GM12864 (cell line): Measurements from ENCODE around the gene KDM4E.

ENCODE experiments used
- DNase-seq: peaks from one replicate; pipeline ENCODE4 v3.0.0-alpha.2; 2011; ENCODE audit warnings: low read depth
- H3K4me3 ChIP-seq: 2 replicates; pipeline ENCODE4 v1.5.1; 2011; ENCODE audit warnings: mild to moderate bottlenecking, low read depth, low read length, control low read depth
- TF ChIP-seq, protein P1 (sequence below): IDR thresholded peaks from 2 replicates; pipeline ENCODE4 v1.5.1; 2011; ENCODE audit warnings: low read depth, mild to moderate bottlenecking, moderate library complexity, low read length, control low read depth, inconsistent platforms; ENCODE audit errors: missing control alignments

Gene KDM4E

DNA sequence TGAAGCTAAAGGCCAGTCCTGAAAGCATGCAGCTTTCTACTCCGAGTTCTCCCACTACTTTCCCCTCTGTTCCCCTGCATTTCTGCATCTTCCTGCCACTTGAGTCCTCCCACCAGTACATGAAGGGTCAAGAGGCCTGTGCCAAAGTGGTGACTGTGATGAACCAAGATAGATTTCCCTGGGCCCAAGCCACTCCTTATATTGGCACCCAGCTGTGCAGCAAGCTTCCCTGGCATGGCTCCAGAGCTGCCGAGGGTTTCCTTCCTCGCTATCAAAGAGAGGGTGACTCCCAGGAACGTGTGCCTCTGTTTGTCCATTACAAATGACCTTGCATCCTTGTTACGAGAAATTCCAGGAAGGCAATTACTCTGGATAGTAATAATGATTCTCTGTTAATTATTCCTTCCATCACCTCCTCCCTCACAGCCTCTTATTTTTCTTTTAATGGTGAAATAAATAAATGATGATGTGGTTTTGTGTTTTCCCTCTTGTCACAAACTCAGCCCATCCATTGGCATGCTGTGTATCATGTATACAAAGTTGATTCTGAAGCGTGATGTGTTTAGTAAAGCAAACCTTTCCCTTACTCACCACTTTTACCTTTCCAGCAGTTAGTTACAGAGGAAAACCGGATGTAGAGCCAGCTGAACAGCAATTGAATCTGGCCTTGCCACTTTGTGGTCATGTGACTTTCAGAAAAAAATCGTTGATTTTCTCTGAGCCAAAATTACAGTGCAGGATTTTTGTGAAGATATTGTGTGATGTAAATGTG lies 49.9 kb downstream of the KDM4E start:
- H3K4me3 ChIP-seq = no peak overlapping the region
- DNase-seq = no peak
- TF ChIP-seq, protein P1, sequence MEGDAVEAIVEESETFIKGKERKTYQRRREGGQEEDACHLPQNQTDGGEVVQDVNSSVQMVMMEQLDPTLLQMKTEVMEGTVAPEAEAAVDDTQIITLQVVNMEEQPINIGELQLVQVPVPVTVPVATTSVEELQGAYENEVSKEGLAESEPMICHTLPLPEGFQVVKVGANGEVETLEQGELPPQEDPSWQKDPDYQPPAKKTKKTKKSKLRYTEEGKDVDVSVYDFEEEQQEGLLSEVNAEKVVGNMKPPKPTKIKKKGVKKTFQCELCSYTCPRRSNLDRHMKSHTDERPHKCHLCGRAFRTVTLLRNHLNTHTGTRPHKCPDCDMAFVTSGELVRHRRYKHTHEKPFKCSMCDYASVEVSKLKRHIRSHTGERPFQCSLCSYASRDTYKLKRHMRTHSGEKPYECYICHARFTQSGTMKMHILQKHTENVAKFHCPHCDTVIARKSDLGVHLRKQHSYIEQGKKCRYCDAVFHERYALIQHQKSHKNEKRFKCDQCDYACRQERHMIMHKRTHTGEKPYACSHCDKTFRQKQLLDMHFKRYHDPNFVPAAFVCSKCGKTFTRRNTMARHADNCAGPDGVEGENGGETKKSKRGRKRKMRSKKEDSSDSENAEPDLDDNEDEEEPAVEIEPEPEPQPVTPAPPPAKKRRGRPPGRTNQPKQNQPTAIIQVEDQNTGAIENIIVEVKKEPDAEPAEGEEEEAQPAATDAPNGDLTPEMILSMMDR = no peak

DNA sequence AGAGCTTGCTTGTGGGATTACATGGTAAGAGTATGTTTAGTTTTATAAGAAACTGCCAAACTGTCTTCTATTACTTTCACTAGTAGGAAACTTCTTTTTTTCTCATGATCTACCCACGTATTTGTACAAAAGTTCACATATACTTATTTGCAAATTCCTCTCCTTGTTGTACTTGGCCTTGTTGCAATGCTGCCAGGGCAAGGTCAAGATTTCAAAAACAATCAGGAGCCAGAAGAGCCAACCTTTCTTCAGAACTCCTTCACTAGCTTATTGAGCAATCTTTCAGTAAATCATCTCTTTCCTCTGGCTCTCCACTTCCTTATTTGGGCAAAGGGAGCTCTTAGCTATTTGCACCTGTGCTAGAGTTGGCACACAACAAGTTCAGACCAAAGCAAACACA lies 51.4 kb downstream of the KDM4E start:
- no peak for DNase-seq
- TF ChIP-seq, protein P1 = no peak
- H3K4me3 ChIP-seq = no peak overlapping the region

DNA sequence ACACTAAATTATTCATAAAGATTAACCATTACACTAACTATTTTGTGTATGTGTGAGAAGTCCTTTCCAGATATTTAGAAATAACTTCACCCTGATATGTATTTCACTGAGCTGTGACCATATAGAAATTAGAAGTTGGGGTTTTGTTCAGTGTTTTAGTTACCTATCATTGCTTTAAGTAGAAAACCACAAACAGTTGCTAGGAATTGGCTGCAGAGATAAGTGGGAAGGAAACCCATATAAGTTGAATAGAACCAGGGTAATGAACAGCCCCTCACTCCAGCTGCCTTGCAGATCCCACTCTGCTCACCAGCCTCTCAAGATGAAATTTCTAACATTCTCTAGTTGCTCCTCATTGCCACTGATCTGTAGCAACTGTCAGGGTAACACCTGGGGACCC lies 51.9 kb downstream of the KDM4E start:
- no peak for DNase-seq
- no peak overlapping the region for H3K4me3 ChIP-seq
- TF ChIP-seq, protein P1 = no peak
